ENCODE data around the gene CCSER1. TPM values are rescaled to one million over a fixed set of nuclear protein-coding genes. Genes with fewer than 3 reads are reported as not detected.
A peak's percentile ranks its signal among the peaks of the same experiment; 100 is the strongest.

CCSER1 gene
- total and polyA plus RNA-seq, 2 of the 8 experiments (the other 6 are each of a cell fraction or from before 2014, with no cell fraction given), result 0.26 to 0.84 TPM

- H2BK12ac ChIP-seq (ENCODE audit: low read depth, low read length), result no peak overlapping the region
- no peak overlapping the region for H2BK15ac ChIP-seq (ENCODE audit: low read length)
- no peak overlapping the region for H2AK5ac ChIP-seq (ENCODE audit: low read depth, low read length)
- ChIA-PET CTCF (ENCODE audit: partially characterized antibody) (no interaction called here), POLR2A (ENCODE audit: partially characterized antibody) (no interaction called here)
- no peaks in the 10 kb centered on the region for H3K9me3 ChIP-seq (ENCODE audit: insufficient read depth in 2 of 2, low read depth in 1 of 2, low read length in 1 of 2)
- peaks cover 0 to 2% (median 0%) of the 10 kb centered on the region in 4 experiments; a peak in 1 of 7 replicates for H3K4me1 ChIP-seq (replicated peaks in 1 of 4; ENCODE audit: control insufficient read depth in 3 of 4, insufficient read depth in 4 of 4, low read length in 3 of 4)
- H4K8ac ChIP-seq (ENCODE audit: extremely low read depth, insufficient read depth, low read length), result no peak overlapping the region
- DNase-seq (ENCODE audit: low read depth in 1 of 2, low spot score in 2 of 2) (no peak), FAIRE-seq (no peak)
- H2BK120ac ChIP-seq (replicated peaks; ENCODE audit: low read depth, low read length), result no peak overlapping the region
- H3K4me3 ChIP-seq (ENCODE audit: extremely low read depth in 1 of 4, insufficient read depth in 2 of 4, low read depth in 3 of 4, low read length in 4 of 4), result no peak overlapping the region
- H3K79me2 ChIP-seq (ENCODE audit: control insufficient read depth in 1 of 2, insufficient read depth in 2 of 2, low read length in 2 of 2), result no peaks in the 10 kb centered on the region
- no peak overlapping the region for H3K27ac ChIP-seq (ENCODE audit: low read depth, low read length)
- H3K4me2 ChIP-seq (ENCODE audit: insufficient read depth in 1 of 2, low read depth in 2 of 2, low read length in 2 of 2), result no peak overlapping the region
- H3K56ac ChIP-seq (replicated peaks; ENCODE audit: insufficient read length, low read depth, low read length), result no peak overlapping the region
- no peaks in the 10 kb centered on the region for H3K23me2 ChIP-seq (ENCODE audit: low read depth, low read length)
- no peak overlapping the region for H3K4ac ChIP-seq (replicated peaks; ENCODE audit: insufficient read length, low read depth, low read length)
- no peaks in the 10 kb centered on the region for H4K20me1 ChIP-seq (replicated peaks in 1 of 2; ENCODE audit: control insufficient read depth in 1 of 2, insufficient read depth in 2 of 2, low read length in 2 of 2)
- H3K14ac ChIP-seq (ENCODE audit: insufficient read length), result no peak overlapping the region
- no peaks in the 10 kb centered on the region for H3K36me3 ChIP-seq (ENCODE audit: control insufficient read depth in 2 of 4, insufficient read depth in 4 of 4, low read length in 3 of 4)
- H3K9ac ChIP-seq (replicated peaks in 1 of 4; ENCODE audit: extremely low read depth in 1 of 4, low read depth in 3 of 4, low read length in 3 of 4), result no peak overlapping the region
- WGBS, 2 experiments (ENCODE audit: extremely low coverage in 1 of 2, insufficient coverage in 1 of 2, insufficient read length in 1 of 2, insufficient replicate concordance in 2 of 2, low coverage in 1 of 2, low lambda C conversion rate in 2 of 2, missing lambda C conversion rate in 1 of 2), result 71% methylated on average over 3 of the region's 3 CpGs; no CpG with 5 or more reads in 1 of the 2 experiments
- H3K27me3 ChIP-seq (replicated peaks in 1 of 4; ENCODE audit: control insufficient read depth in 3 of 4, extremely low read depth in 1 of 4, insufficient read depth in 3 of 4, low read length in 3 of 4), result no peaks in the 10 kb centered on the region
- no peak overlapping the region for H4K5ac ChIP-seq (ENCODE audit: insufficient read length, low read depth, low read length)
- peak overlapping the region; percentile 87; the same call in 1 of the 2 replicates for H2AFZ ChIP-seq (ENCODE audit: low read length)
- H3K79me1 ChIP-seq (ENCODE audit: low read depth, low read length), result no peaks in the 10 kb centered on the region
- H3K18ac ChIP-seq (ENCODE audit: extremely low read depth, low read length), result no peak overlapping the region
- no peak overlapping the region for H2BK5ac ChIP-seq (ENCODE audit: low read depth, low read length)
- H2BK20ac ChIP-seq (ENCODE audit: low read length), result no peak overlapping the region
- no peak overlapping the region for H4K91ac ChIP-seq (replicated peaks; ENCODE audit: insufficient read length, low read length)
- H3K23ac ChIP-seq (ENCODE audit: insufficient read length), result no peak overlapping the region
- TF ChIP-seq USF2 (IDR thresholded peaks at IDR 0.05; ENCODE audit: low read length) (no peak), SUZ12 (IDR thresholded peaks at IDR 0.05; ENCODE audit: low read length) (no peak), BCL11A (IDR thresholded peaks at IDR 0.05; ENCODE audit: low read depth in 2 of 2, low read length in 2 of 2) (no peak), RNF2 (IDR thresholded peaks at IDR 0.05; ENCODE audit: borderline replicate concordance, low read depth, low read length, missing control alignments, poor library complexity, severe bottlenecking) (no peak), FOSL1 (IDR thresholded peaks at IDR 0.05; ENCODE audit: insufficient read depth, low read depth, low read length) (no peak), JUND (IDR thresholded peaks at IDR 0.05; ENCODE audit: low read length) (no peak), SIX5 (IDR thresholded peaks at IDR 0.05; ENCODE audit: low read depth, low read length) (no peak), NRF1 (IDR thresholded peaks at IDR 0.05; ENCODE audit: low read depth, low read length) (no peak), SP2 (IDR thresholded peaks at IDR 0.05; ENCODE audit: low read length) (no peak), HDAC6 (IDR thresholded peaks at IDR 0.05; ENCODE audit: low read depth, low read length) (no peak), POU5F1 (IDR thresholded peaks at IDR 0.05; ENCODE audit: low read depth, low read length) (no peak), CREB1 (IDR thresholded peaks at IDR 0.05) (no peak)
Measured at GRCh38 chr4:91590260-91590659, 1463.1 kb downstream of the CCSER1 start.
